Adrenal gland (tissue), 12 donors: ENCODE results near the gene ZMYND8. TPM values are rescaled to one million over a fixed set of nuclear protein-coding genes. Genes with fewer than 3 reads are reported as not detected.
A peak's percentile ranks its signal among the peaks of the same experiment; 100 is the strongest.
"Not testable (repeated sequence)": the region's sequence is repeated elsewhere in the genome, so short reads cannot be mapped to it uniquely, and the experiment has no call there.

Experiments used
- DNase-seq, 7 donors: peaks; one replicate each; pipeline ENCODE4 v3.0.0-alpha.2; 2019 to 2020
- H3K27ac ChIP-seq, 5 donors: fragments of 200-600 bp; sonication (generic) in 4 of 5; 1 replicate in 3 of 5; 2 replicates in 2 of 5; pipeline versions ENCODE4 v1.5.1 to v1.8.0; 2016 to 2020; ENCODE audit warnings: mild to moderate bottlenecking in 1 of 5
- H3K27me3 ChIP-seq: fragments of 200-600 bp; 2 replicates; pipeline ENCODE4 v1.8.0; 2021
- H3K36me3 ChIP-seq, 2 donors: fragments of 200-600 bp; replicated peaks in 1 of 2; 1 replicate in 1 of 2; 2 replicates in 1 of 2; pipeline versions ENCODE4 v1.5.1 to v1.8.0; 2018 to 2022
- H3K4me1 ChIP-seq, 2 donors: fragments of 200-600 bp; replicated peaks in 1 of 2; 1 replicate in 1 of 2; 2 replicates in 1 of 2; pipeline versions ENCODE4 v1.5.1 to v1.8.0; 2018 to 2021
- H3K4me3 ChIP-seq, 4 donors: fragments of 200-600 bp; sonication (generic) in 3 of 4; one replicate each; pipeline ENCODE4 v1.5.1; 2016 to 2018
- H3K9me3 ChIP-seq, 3 donors: fragments of 200-600 bp; sonication (generic) in 1 of 3; replicated peaks in 1 of 3; 1 replicate in 2 of 3; 2 replicates in 1 of 3; pipeline versions ENCODE4 v1.5.1 to v1.8.0; 2016 to 2021
- POLR2A ChIP-seq, 2 donors: fragments of 450-650 bp; IDR thresholded peaks; one replicate each; pipeline ENCODE4 v1.6.1; 2017; ENCODE audit warnings: antibody characterized with exemption in 2 of 2, mild to moderate bottlenecking in 2 of 2, moderate library complexity in 1 of 2
- WGBS, 4 donors: extraction: QIAGEN DNeasy Blood & Tissue Kit in 2 of 4; methylation state at CpG; one replicate each; pipeline versions ENCODE4 v1.1.5 to v1.1.7; 2013 to 2017; 5-methylcytosine and 5-hydroxymethylcytosine counted together
- intact Hi-C, 2 donors: fragments of 100-400 bp; cut with DNase I; formaldehyde crosslinking; loops; one replicate each; pipeline versions ENCODE4 v1.14.1 to v1.15.0; 2022 to 2023
- polyA plus RNA-seq, 3 donors: library from polyadenylated mRNA; stranded (reverse); fragments of 200-250 nt in 2 of 3; fragments of 350-450 nt in 1 of 3; fragmentation: Illumina TruSeq in 1 of 3; extraction: RNeasy Lipid Tissue Mini Kit (QIAGEN cat#74804) in 1 of 3; gene quantifications; one replicate each; pipeline ENCODE4 v1.2.3, GENCODE V29; 2013 to 2014
- total RNA-seq, 9 donors: library from RNA; depleted of rRNA in 4 of 9; stranded (reverse); fragments of >200 nt in 4 of 9; fragments of 120-200 nt in 1 of 9; fragmentation: NEBNext Ultra II Directional in 1 of 9; extraction: Animal tissue kit (Norgen Biotek cat#: 25700) in 1 of 9; gene quantifications; one replicate each; pipeline versions ENCODE4 v1.1.0 to v1.2.4, GENCODE V29; 2013 to 2023
- TF ChIP-seq, protein P1 (sequence below), 6 experiments: fragments of 450-650 bp in 4 of 6; fragments of 200-600 bp in 2 of 6; sonication (generic) in 1 of 6; IDR thresholded peaks; 1 replicate in 5 of 6; 2 replicates in 1 of 6; pipeline versions ENCODE4 v1.5.1 to v1.8.0; 2016 to 2021; ENCODE audit warnings: antibody characterized with exemption in 6 of 6, mild to moderate bottlenecking in 2 of 6, moderate library complexity in 1 of 6
- donor health status: healthy with polysubstance abuse.
- donor health status: Bipolar disorder and iron deficiency.
- donor health status: DM: yes; HTN: yes; CAD: no.
- donor health status: DM: no; HTN: no; CAD: no.
- donor health status: DM: no; HTN: no; CAD: no.
- donor health status: DM: yes; HTN: yes; CAD: no.

The ZMYND8 gene
- total and polyA plus RNA-seq, 12 donors, result 37.0 to 116 (median 67.2) TPM

DNA sequence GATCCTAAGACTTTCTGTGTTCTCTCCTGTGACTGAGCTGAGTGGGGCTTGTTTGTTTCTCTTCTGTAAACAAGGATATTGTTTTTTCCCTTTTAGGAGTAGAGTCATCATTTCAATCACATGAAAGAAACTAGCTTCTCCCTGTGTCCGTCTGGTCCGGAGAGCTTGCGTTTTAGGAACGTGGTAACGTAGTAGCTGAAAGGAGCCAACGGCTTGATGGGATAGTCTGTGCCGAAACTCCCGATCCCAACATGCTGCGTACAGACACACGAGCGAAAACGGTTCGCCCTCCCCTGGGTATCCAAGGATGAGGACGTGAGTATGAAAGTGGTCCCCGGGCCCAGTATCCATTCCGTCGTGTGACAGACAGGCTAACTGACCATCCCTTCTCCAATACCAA lies 146.5 kb downstream of the ZMYND8 start:
- DNase-seq, result no peak
- Histone ChIP-seq H3K4me1 (no peaks in the 10 kb centered on the region), H3K27me3 (no peaks in the 10 kb centered on the region), H3K36me3 (peaks cover 0 to 69% of the 10 kb centered on the region in 2 donors), H3K4me3 (no peak overlapping the region), H3K27ac (no peak overlapping the region), H3K9me3 (no peaks in the 10 kb centered on the region)
- WGBS, 4 donors, result 91 to 96% (median 93%) methylated on average over 17 of the region's 17 CpGs
- intact Hi-C loops, result loop anchor here (5.0 to 10.0 kb wide), 3 partner anchors 175 to 415 kb away; no protein-coding TSS in a partner anchor
- TF ChIP-seq POLR2A (IDR thresholded peaks at IDR 0.05), result no peak
- TF ChIP-seq, protein P1, sequence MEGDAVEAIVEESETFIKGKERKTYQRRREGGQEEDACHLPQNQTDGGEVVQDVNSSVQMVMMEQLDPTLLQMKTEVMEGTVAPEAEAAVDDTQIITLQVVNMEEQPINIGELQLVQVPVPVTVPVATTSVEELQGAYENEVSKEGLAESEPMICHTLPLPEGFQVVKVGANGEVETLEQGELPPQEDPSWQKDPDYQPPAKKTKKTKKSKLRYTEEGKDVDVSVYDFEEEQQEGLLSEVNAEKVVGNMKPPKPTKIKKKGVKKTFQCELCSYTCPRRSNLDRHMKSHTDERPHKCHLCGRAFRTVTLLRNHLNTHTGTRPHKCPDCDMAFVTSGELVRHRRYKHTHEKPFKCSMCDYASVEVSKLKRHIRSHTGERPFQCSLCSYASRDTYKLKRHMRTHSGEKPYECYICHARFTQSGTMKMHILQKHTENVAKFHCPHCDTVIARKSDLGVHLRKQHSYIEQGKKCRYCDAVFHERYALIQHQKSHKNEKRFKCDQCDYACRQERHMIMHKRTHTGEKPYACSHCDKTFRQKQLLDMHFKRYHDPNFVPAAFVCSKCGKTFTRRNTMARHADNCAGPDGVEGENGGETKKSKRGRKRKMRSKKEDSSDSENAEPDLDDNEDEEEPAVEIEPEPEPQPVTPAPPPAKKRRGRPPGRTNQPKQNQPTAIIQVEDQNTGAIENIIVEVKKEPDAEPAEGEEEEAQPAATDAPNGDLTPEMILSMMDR (IDR thresholded peaks at IDR 0.05), result no peak

GRCh38 chr20:47208534-47209174 lies 147.8 kb downstream of the ZMYND8 start:
- Histone ChIP-seq H3K36me3 (peaks cover 0 to 57% of the 10 kb centered on the region in 2 donors), H3K27ac (no peak overlapping the region), H3K9me3 (no peaks in the 10 kb centered on the region), H3K4me1 (no peaks in the 10 kb centered on the region), H3K27me3 (no peaks in the 10 kb centered on the region), H3K4me3 (no peak overlapping the region)
- WGBS, 4 donors, result 91 to 95% (median 92%) methylated on average over 9 to 18 of the region's 18 CpGs
- DNase-seq, result no peak
- intact Hi-C loops, result loop anchor here (5.0 to 10.0 kb wide), 2 partner anchors 179 to 416 kb away; no protein-coding TSS in a partner anchor
- TF ChIP-seq POLR2A (IDR thresholded peaks at IDR 0.05), result no peak
- TF ChIP-seq, protein P1 (IDR thresholded peaks at IDR 0.05), result no peak

DNA sequence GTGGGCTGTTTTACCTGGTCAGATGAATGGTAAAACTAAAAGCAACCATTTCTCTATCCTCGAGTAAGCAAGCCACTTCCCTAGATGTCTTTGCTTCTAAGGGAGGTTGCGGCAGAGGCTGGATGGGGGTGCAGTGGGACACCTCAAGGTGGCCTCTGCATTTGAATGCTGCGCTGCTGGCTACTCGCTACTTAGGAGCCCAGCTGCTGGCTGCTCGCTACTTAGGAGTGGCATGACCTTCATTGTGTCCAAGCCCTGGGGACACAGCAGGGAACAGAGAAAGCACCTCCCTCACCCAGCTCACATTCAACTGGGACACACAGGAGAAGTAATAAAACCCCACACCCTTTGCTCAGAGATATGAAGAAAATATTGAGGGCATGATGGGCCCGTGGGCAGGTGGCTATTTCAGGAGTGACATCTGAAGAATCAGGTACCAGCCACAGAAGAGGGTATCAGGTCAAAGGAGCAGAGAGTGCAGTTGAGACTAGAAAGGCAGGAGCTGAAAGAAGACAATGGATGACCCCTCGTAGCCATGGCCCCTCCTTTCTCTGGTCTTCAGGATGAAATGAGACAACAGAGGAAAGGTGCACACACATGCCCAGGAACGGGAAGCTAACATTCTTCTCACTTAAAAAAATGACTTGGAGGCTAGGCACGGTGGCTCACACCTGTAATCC lies 149.4 kb downstream of the ZMYND8 start:
- intact Hi-C loops, result loop anchor here (5.0 to 10.0 kb wide), 2 partner anchors 180 to 418 kb away; no protein-coding TSS in a partner anchor
- Histone ChIP-seq H3K4me1 (no peaks in the 10 kb centered on the region), H3K9me3 (no peaks in the 10 kb centered on the region), H3K27me3 (no peaks in the 10 kb centered on the region), H3K36me3 (peaks cover 0 to 42% of the 10 kb centered on the region in 2 donors), H3K27ac (no peak overlapping the region), H3K4me3 (no peak overlapping the region)
- DNase-seq, result peak in 3 of 7 donors; percentile 24 to 42 (median 38)
- TF ChIP-seq, protein P1 (IDR thresholded peaks at IDR 0.05), result no peak
- no peak for TF ChIP-seq POLR2A (IDR thresholded peaks at IDR 0.05)
- WGBS, 4 donors, result 63 to 70% (median 66%) methylated on average over 8 to 9 of the region's 9 CpGs

DNA sequence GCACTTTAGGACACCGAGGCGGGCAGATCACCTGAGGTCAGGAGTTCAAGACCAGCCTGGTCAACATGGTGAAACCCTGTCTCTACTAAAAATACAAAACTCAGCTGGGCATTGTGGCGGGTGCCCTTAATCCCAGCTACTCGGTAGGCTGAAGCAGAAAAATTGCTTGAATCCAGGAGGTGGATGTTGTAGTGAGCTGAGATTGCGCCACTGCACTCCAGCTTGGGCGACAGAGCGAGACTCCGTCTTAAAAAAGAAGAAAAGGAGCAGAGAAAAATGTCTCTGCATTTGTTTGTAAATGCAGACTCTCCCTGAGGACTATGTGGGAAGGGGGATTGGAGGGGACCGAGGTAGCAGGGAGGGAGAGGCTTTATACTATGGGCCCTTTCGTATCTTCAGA lies 149.9 kb downstream of the ZMYND8 start:
- H3K36me3 ChIP-seq, result peaks cover 0 to 37% of the 10 kb centered on the region in 2 donors
- not testable (repeated sequence) for H3K4me1 ChIP-seq, DNase-seq, H3K27me3 ChIP-seq, H3K4me3 ChIP-seq, H3K9me3 ChIP-seq, H3K27ac ChIP-seq
- intact Hi-C loops, result loop anchor here (5.0 to 10.0 kb wide), 2 partner anchors 181 to 418 kb away; no protein-coding TSS in a partner anchor
- 88 to 90% (median 89%) methylated on average over 10 of the region's 10 CpGs for WGBS, 4 donors
